ENCODE results near the gene XRCC1.
"Not testable (repeated sequence)": the region's sequence is repeated elsewhere in the genome, so short reads cannot be mapped to it uniquely, and the experiment has no call there.

Gene XRCC1

GRCh38 chr19:43541920-43542650, 33.2 kb downstream of the XRCC1 start:
- DNase-seq, result no peak

- DNase-seq, result no peak
Measured at GRCh38 chr19:43540381-43540780, 34.9 kb downstream of the XRCC1 start.

GRCh38 chr19:43538922-43539321, 36.4 kb downstream of the XRCC1 start:
- no peak for DNase-seq

GRCh38 chr19:43534816-43535761, 40.2 kb downstream of the XRCC1 start:
- DNase-seq, result peak; percentile 43

- no peak for DNase-seq
Measured at GRCh38 chr19:43534305-43534815, 41.0 kb downstream of the XRCC1 start.

GRCh38 chr19:43533546-43534304, 41.6 kb downstream of the XRCC1 start:
- DNase-seq, result peak; percentile 93

- peak; percentile 83 for DNase-seq
Measured at GRCh38 chr19:43532962-43533545, 42.3 kb downstream of the XRCC1 start, which contains the start of gene ZNF575. Gene ZNF575 (plus strand): TSS chr19:43533188. CDS start chr19:43534423, 1,235 bp downstream.

GRCh38 chr19:43532571-43532961, 42.8 kb downstream of the XRCC1 start:
- DNase-seq, result no peak

- DNase-seq, result no peak
Measured at GRCh38 chr19:43527860-43528622, 47.3 kb downstream of the XRCC1 start.

GRCh38 chr19:43526884-43527859, 48.2 kb downstream of the XRCC1 start, which contains the start of gene ETHE1:
Gene ETHE1 (minus strand): TSS chr19:43527201. CDS start chr19:43527177, 24 bp downstream.
- DNase-seq, result peak; percentile 75

GRCh38 chr19:43525836-43526771, 49.2 kb downstream of the XRCC1 start:
- no peak for DNase-seq

GRCh38 chr19:43524922-43525835, 50.1 kb downstream of the XRCC1 start:
- DNase-seq, result peak; percentile 27

GRCh38 chr19:43523696-43524095, 51.6 kb downstream of the XRCC1 start:
- DNase-seq, result not testable (repeated sequence)

GRCh38 chr19:43522929-43523328, 52.4 kb downstream of the XRCC1 start:
- no peak for DNase-seq

GRCh38 chr19:43519436-43520088, 55.8 kb downstream of the XRCC1 start:
- peak; percentile 83 for DNase-seq

- no peak for DNase-seq
Measured at GRCh38 chr19:43518051-43518450, 57.3 kb downstream of the XRCC1 start.

GRCh38 chr19:43512399-43512798, 62.9 kb downstream of the XRCC1 start:
- DNase-seq, result not testable (repeated sequence)

Measured in activated CD8-positive, alpha-beta memory T cell treated with anti-CD3 and anti-CD28 coated beads, Interleukin-2, amount 50 U/mL, for 4 hours (primary cell).